HepG2 (cell line): Measurements from ENCODE around the gene CNTRL. TPM values are rescaled to one million over a fixed set of nuclear protein-coding genes. Genes with fewer than 3 reads are reported as not detected.

Experiments used
- ATAC-seq: fragments of 200-7000 bp; cut with Tn5 transposase; 3 replicates; pipeline ENCODE4 v1.9.1; 2020; ENCODE audit warnings: mild to moderate bottlenecking, moderate library complexity
- BruUV-seq: library from RNA; stranded (reverse); fragments of 400-500 nt; replicated peaks from 2 replicates; lab custom pipeline; 2021; lab: Mats Ljungman, UMichigan
- CTCF ChIA-PET: fragments of 300-600 bp; formaldehyde crosslinking; extraction: SDS; loops from one replicate; lab custom pipeline; 2021; ENCODE audit warnings: low total read pairs, inconsistent platforms, low intra/inter-chr PET ratio; lab: Yijun Ruan, JAX
- POLR2A ChIA-PET: fragments of 350-600 bp; sonication (Branson Sonifier 250); formaldehyde crosslinking; loops from one replicate; lab custom pipeline; 2020; ENCODE audit warnings: antibody characterized with exemption, inconsistent platforms; lab: Yijun Ruan, JAX
- DNase-seq: peaks from one replicate; pipeline ENCODE4 v3.0.0-alpha.2; 2015; ENCODE audit warnings: low spot score
- FAIRE-seq: peaks from 3 replicates; lab custom pipeline; 2011; peaks lifted over from hg19 to GRCh38; lab: Jason Lieb, UNC
- H2AFZ ChIP-seq: one replicate; pipeline ENCODE4 v1.6.1; 2011; ENCODE audit warnings: low read length, inconsistent platforms
- H3K27ac ChIP-seq: fragments of 300-600 bp; 3 replicates; pipeline ENCODE4 v1.8.0; 2011; ENCODE audit warnings: mixed run types, mild to moderate bottlenecking, mixed read lengths, low read length, inconsistent platforms; ENCODE audit not compliant: insufficient read depth; ENCODE audit errors: extremely low read length
- H3K27me3 ChIP-seq, 2 experiments: fragments of 200-600 bp in 1 of 2; 2 replicates in 1 of 2; 3 replicates in 1 of 2; pipeline versions ENCODE4 v1.6.0 to v1.8.0; 2011; ENCODE audit warnings: low read length in 2 of 2, mild to moderate bottlenecking in 2 of 2, moderate library complexity in 2 of 2, inconsistent platforms in 1 of 2; ENCODE audit not compliant: insufficient read depth in 2 of 2, control insufficient read depth in 1 of 2
- H3K36me3 ChIP-seq, 2 experiments: fragments of 200-600 bp in 1 of 2; replicated peaks in 1 of 2; 2 replicates in 1 of 2; 3 replicates in 1 of 2; pipeline versions ENCODE4 v1.5.1 to v1.8.0; 2011; ENCODE audit warnings: low read length in 2 of 2, inconsistent platforms in 1 of 2; ENCODE audit not compliant: insufficient read depth in 2 of 2, control insufficient read depth in 1 of 2
- H3K4me1 ChIP-seq: 2 replicates; pipeline ENCODE4 v1.5.1; 2012; ENCODE audit warnings: low read length, inconsistent platforms; ENCODE audit not compliant: insufficient read depth
- H3K4me2 ChIP-seq: 2 replicates; pipeline ENCODE4 v1.6.0; 2011; ENCODE audit warnings: low read depth, low read length, inconsistent platforms
- H3K4me3 ChIP-seq, 3 experiments: fragments of 200-600 bp in 1 of 3; sonication (generic), shearing (Covaris generic) in 1 of 3; replicated peaks in 1 of 3; 2 replicates each; pipeline ENCODE4 v1.5.1; 2011 to 2016; ENCODE audit warnings: low read length in 3 of 3, inconsistent platforms in 2 of 3, low read depth in 2 of 3, mild to moderate bottlenecking in 2 of 3, control low read depth in 1 of 3, mixed read lengths in 1 of 3; ENCODE audit not compliant: insufficient read depth in 1 of 3
- H3K79me2 ChIP-seq: one replicate; pipeline ENCODE4 v1.6.1; 2011; ENCODE audit warnings: low read length, inconsistent platforms; ENCODE audit not compliant: insufficient read depth
- H3K9ac ChIP-seq: 2 replicates; pipeline ENCODE4 v1.6.0; 2011; ENCODE audit warnings: mild to moderate bottlenecking, low read depth, low read length, inconsistent platforms; ENCODE audit not compliant: insufficient read depth
- H3K9me3 ChIP-seq: 2 replicates; pipeline ENCODE4 v1.5.1; 2012; ENCODE audit warnings: mild to moderate bottlenecking, low read length
- H4K20me1 ChIP-seq: 2 replicates; pipeline ENCODE4 v1.6.0; 2011; ENCODE audit warnings: inconsistent platforms, mild to moderate bottlenecking, low read length, moderate library complexity; ENCODE audit not compliant: insufficient read depth
- BRF2 ChIP-seq: sonication (generic); formaldehyde crosslinking; IDR thresholded peaks from 2 replicates; pipeline ENCODE4 v1.8.1; 2022; ENCODE audit warnings: mild to moderate bottlenecking, missing genetic modification reagents
- ELK4 ChIP-seq: sonication (generic); formaldehyde crosslinking; IDR thresholded peaks from 2 replicates; pipeline ENCODE4 v1.9.0; 2021; ENCODE audit warnings: missing genetic modification reagents, borderline replicate concordance
- HMGXB3 ChIP-seq: sonication (generic); formaldehyde crosslinking; IDR thresholded peaks from 2 replicates; pipeline ENCODE4 v1.4.0; 2020; ENCODE audit warnings: missing genetic modification reagents, borderline replicate concordance
- HOXA9 ChIP-seq: sonication (generic); formaldehyde crosslinking; IDR thresholded peaks from 2 replicates; pipeline ENCODE4 v1.8.1; 2022; ENCODE audit warnings: missing genetic modification reagents, mild to moderate bottlenecking, moderate library complexity, borderline replicate concordance
- MNT ChIP-seq: fragments of 450-650 bp; IDR thresholded peaks from 2 replicates; pipeline ENCODE4 v1.6.1; 2016
- MYPOP ChIP-seq: sonication (generic); formaldehyde crosslinking; IDR thresholded peaks from 2 replicates; pipeline ENCODE4 v1.8.1; 2023; ENCODE audit warnings: mild to moderate bottlenecking, moderate library complexity, missing genetic modification reagents
- NPAS2 ChIP-seq: sonication (generic); formaldehyde crosslinking; IDR thresholded peaks from 2 replicates; pipeline ENCODE4 v1.8.0; 2022; ENCODE audit warnings: mild to moderate bottlenecking, missing genetic modification reagents, borderline replicate concordance
- SIN3B ChIP-seq: fragments of 150-350 bp; IDR thresholded peaks from 2 replicates; pipeline ENCODE4 v1.6.1; 2014; ENCODE audit warnings: low read length
- TFE3 ChIP-seq: IDR thresholded peaks from 2 replicates; pipeline ENCODE4 v1.6.1; 2016
- ZNF335 ChIP-seq: sonication (generic); formaldehyde crosslinking; IDR thresholded peaks from 2 replicates; pipeline ENCODE4 v1.4.0; 2020; ENCODE audit warnings: missing genetic modification reagents
- ZNF354B ChIP-seq: sonication (generic); formaldehyde crosslinking; IDR thresholded peaks from 2 replicates; pipeline ENCODE4 v1.8.0; 2022; ENCODE audit warnings: mild to moderate bottlenecking, missing genetic modification reagents
- ZNF768 ChIP-seq: sonication (generic); formaldehyde crosslinking; IDR thresholded peaks from 2 replicates; pipeline ENCODE4 v1.4.0; 2020; ENCODE audit warnings: missing genetic modification reagents
- ZNF790 ChIP-seq: sonication (generic); formaldehyde crosslinking; IDR thresholded peaks from 2 replicates; pipeline ENCODE4 v1.8.0; 2022; ENCODE audit warnings: missing genetic modification reagents, mild to moderate bottlenecking, borderline replicate concordance
- WGBS: methylation state at CpG from one replicate; pipeline ENCODE4 v1.1.6; 2017; ENCODE audit warnings: low lambda C conversion rate; 5-methylcytosine and 5-hydroxymethylcytosine counted together
- in situ Hi-C: cut with HindIII; loops from 2 replicates; pipeline ENCODE4 v1.10.0; 2017; ENCODE audit warnings: low pct_unique_long_range_greater_than_20kb; ENCODE audit not compliant: extremely low pct_ligation_motif_present
- intact Hi-C: fragments of 100-400 bp; cut with micrococcal nuclease; formaldehyde crosslinking; loops from one replicate; pipeline ENCODE4 v1.10.0; 2022; ENCODE audit not compliant: unreplicated experiment
- polyA plus RNA-seq, 8 experiments: library from polyadenylated mRNA; depleted of rRNA in 3 of 8; stranded (reverse) in 7 of 8; unstranded in 1 of 8; fragments of >200 nt; fragmentation: Illumina TruSeq in 4 of 8; extraction: Trizol in 4 of 8; gene quantifications; 2 replicates each; pipeline versions ENCODE4 v1.2.1 to v1.2.3, GENCODE V29; 2011 to 2016; ENCODE audit warnings: low read depth in 4 of 8, missing spikeins in 1 of 8, mixed read lengths in 1 of 8; ENCODE audit not compliant: insufficient read depth in 1 of 8
- total RNA-seq, 5 experiments: library from RNA; depleted of rRNA; stranded (reverse); fragments of >200 nt; fragmentation: Illumina TruSeq; extraction: Trizol; gene quantifications; 2 replicates each; pipeline ENCODE4 v1.2.3, GENCODE V29; 2016; ENCODE audit warnings: low read depth in 1 of 5

CNTRL gene
- total and polyA plus RNA-seq, 2 of the 13 experiments (the other 11 are each of a cell fraction or from before 2014, with no cell fraction given) = 7.5 to 11.8 TPM

- no peak for FAIRE-seq
- TF ChIP-seq TFE3 = no peak
- no peak for TF ChIP-seq SIN3B
- no peak for TF ChIP-seq NPAS2 (CRISPR knock-in tag)
- TF ChIP-seq ZNF768 (CRISPR knock-in tag) = no peak
- TF ChIP-seq ELK4 = no peak
- TF ChIP-seq MNT = no peak
- no peak for TF ChIP-seq ZNF335 (CRISPR knock-in tag)
- TF ChIP-seq HOXA9 (CRISPR knock-in tag) = no peak
- TF ChIP-seq ZNF790 = no peak
- TF ChIP-seq HMGXB3 = no peak
- no peak for TF ChIP-seq ZNF354B (CRISPR knock-in tag)
- no peak for TF ChIP-seq MYPOP (CRISPR knock-in tag)
- TF ChIP-seq BRF2 = no peak
These were observed 78.9 kb downstream of the CNTRL start for GRCh38 chr9:121153642-121154041.

More at GRCh38 chr9:121153642-121154041, 78.9 kb downstream of the CNTRL start:
- in situ Hi-C loops (no loop called here), intact Hi-C loops (no loop called here)
- H3K4me3 ChIP-seq = no peak overlapping the region
- H4K20me1 ChIP-seq = no peaks in the 10 kb centered on the region
- POLR2A ChIA-PET = interaction anchor here (1.1 kb wide), 1 partner anchor 15 kb away, joined by 3 read pairs; no protein-coding TSS in a partner anchor
- CTCF ChIA-PET = no interaction called here
- DNase-seq = no peak
- H3K27ac ChIP-seq = no peak overlapping the region
- H3K79me2 ChIP-seq = no peaks in the 10 kb centered on the region
- no TSS peak for BruUV-seq
- WGBS = 100% methylated on average over 1 of the region's 1 CpG
- H2AFZ ChIP-seq = no peak overlapping the region
- H3K36me3 ChIP-seq = peaks cover 9 to 24% of the 10 kb centered on the region in 2 experiments
- H3K9me3 ChIP-seq = no peaks in the 10 kb centered on the region
- ATAC-seq = no peak
- H3K4me2 ChIP-seq = no peak overlapping the region
- H3K4me1 ChIP-seq = no peaks in the 10 kb centered on the region
- no peak overlapping the region for H3K9ac ChIP-seq
- H3K27me3 ChIP-seq = no peaks in the 10 kb centered on the region
